H1 (cell line): ENCODE results near the gene TRIM47. TPM values are rescaled to one million over a fixed set of nuclear protein-coding genes. Genes with fewer than 3 reads are reported as not detected.

Experiments
- CBX8 ChIP-seq: fragments of 300-800, 300-1000 bp; sonication (generic); IDR thresholded peaks from 2 replicates; pipeline ENCODE4 v1.7.1; 2016; ENCODE audit warnings: low read depth, low read length, borderline replicate concordance
- CHD2 ChIP-seq: IDR thresholded peaks from 2 replicates; pipeline ENCODE4 v1.6.1; 2012; ENCODE audit warnings: low read length, improper control_type of control experiment
- FOSL1 ChIP-seq: IDR thresholded peaks from 2 replicates; pipeline ENCODE4 v1.6.1; 2011; ENCODE audit warnings: mild to moderate bottlenecking, low read depth, low read length, moderate library complexity; ENCODE audit not compliant: insufficient read depth
- JUN ChIP-seq: IDR thresholded peaks from 2 replicates; pipeline ENCODE4 v1.6.1; 2011; ENCODE audit warnings: low read depth, mild to moderate bottlenecking, improper control_type of control experiment, low read length
- NANOG ChIP-seq: IDR thresholded peaks from 2 replicates; pipeline ENCODE4 v1.6.1; 2011; ENCODE audit warnings: low read length, low read depth, mild to moderate bottlenecking, inconsistent platforms; ENCODE audit not compliant: insufficient read depth, poor library complexity, severe bottlenecking
- NRF1 ChIP-seq: IDR thresholded peaks from 2 replicates; pipeline ENCODE4 v1.6.1; 2011; ENCODE audit warnings: mild to moderate bottlenecking, low read depth, low read length, improper control_type of control experiment
- SP4 ChIP-seq: IDR thresholded peaks from 2 replicates; pipeline ENCODE4 v1.6.1; 2012; ENCODE audit warnings: low read length, inconsistent platforms
- YY1 ChIP-seq: IDR thresholded peaks from 2 replicates; pipeline ENCODE4 v1.6.1; 2011; ENCODE audit warnings: low read depth, mild to moderate bottlenecking, low read length
- polyA plus RNA-seq, 7 experiments: library from polyadenylated mRNA; depleted of rRNA in 3 of 7; stranded (reverse) in 5 of 7; unstranded in 2 of 7; fragments of >200 nt in 5 of 7; fragments of 200-250 nt in 2 of 7; gene quantifications; 1 replicate in 5 of 7; 2 replicates in 1 of 7; 4 replicates in 1 of 7; pipeline versions ENCODE4 v1.2.1 to v1.2.3, GENCODE V29; 2011 to 2013; ENCODE audit warnings: missing spikeins in 2 of 7, mixed read lengths in 2 of 7
- total RNA-seq: library from RNA; stranded (reverse); fragmentation: NEBNext Ultra II Directional; extraction: Animal tissue kit (Norgen Biotek cat#: 25700); gene quantifications from 2 replicates; pipeline ENCODE4 v1.2.1, GENCODE V29; 2021
- TF ChIP-seq, protein P1 (sequence below): IDR thresholded peaks from 2 replicates; pipeline ENCODE4 v1.6.1; 2011; ENCODE audit warnings: low read depth, mild to moderate bottlenecking, low read length; ENCODE audit not compliant: insufficient read depth

The TRIM47 gene
- total and polyA plus RNA-seq, 2 of the 8 experiments (the other 6 are each of a cell fraction or from before 2014, with no cell fraction given): 6.3 to 6.4 TPM

DNA sequence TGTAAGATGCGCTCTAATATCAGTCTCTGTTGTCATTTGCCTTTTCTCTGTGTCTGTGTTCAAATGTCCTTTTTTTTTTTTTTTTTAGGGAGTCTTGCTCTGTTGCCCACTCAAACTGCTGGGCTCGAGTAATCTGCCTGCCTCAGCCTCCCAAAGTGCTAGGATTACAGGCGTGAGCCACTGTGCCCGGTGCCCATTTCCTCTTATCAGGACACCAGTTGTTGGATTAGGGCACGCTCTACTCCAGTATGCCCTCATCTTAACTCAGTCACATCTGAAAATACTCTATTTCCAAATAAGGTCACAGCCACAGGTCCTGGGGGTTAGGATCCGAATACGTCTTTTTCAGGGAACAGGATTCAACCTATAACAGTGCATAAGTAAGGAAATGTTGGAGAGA, 1.9 kb upstream of the TRIM47 start (continued):
- TF ChIP-seq FOSL1 (no peak), SP4 (no peak), CHD2 (no peak), NRF1 (no peak), YY1 (no peak), JUN (no peak), CBX8 (no peak), NANOG (no peak)
- TF ChIP-seq, protein P1, sequence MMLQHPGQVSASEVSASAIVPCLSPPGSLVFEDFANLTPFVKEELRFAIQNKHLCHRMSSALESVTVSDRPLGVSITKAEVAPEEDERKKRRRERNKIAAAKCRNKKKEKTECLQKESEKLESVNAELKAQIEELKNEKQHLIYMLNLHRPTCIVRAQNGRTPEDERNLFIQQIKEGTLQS: no peak
